ENCODE results near the gene TPST2.

The TPST2 gene

DNA sequence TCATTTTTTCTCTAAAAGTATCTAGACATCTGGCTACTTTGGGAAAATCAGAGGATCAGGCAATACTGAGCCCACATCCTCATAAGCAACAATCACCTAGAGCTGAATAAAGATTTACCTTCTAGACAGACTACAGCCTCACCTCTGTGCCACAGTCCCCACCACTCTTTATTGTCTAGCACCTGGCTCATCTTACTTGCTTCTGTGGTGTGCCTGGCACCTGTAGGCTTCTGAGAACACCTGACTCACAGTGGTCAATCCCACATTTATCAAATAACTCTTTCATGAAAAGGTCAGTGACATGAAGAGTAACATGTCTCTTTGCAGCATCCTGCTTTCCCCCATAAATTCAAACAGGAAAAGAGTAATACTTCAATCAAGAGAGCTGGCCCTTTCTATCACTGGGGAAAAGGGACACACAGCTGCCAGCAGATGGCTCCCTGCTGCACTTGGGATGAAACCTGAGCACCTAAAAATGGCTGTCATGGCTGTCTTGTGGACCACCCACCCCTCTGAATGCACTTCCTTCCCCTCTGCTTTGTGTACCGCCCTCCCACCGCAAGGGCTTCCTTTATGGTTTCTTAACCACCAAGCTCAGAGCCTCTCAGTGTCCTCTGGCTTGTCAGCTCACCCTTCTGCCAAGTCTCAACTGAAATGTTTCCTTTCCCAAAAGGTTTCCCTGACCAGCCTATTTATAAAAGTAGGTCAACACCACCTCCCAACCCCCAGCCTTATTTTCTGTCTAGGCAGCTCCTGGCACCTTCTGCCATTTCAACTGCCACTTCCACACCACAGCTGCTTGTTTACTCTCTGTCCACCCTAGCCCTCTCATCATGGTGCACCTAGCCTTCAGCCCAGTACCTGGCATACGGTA, 87.0 kb downstream of the TPST2 start:
- peak; percentile 94 for DNase-seq
- TF ChIP-seq EZH2 (IDR thresholded peaks at IDR 0.05; ENCODE audit: borderline replicate concordance, low read depth, low read length, severe bottlenecking): no peak
- TF ChIP-seq, protein P1, sequence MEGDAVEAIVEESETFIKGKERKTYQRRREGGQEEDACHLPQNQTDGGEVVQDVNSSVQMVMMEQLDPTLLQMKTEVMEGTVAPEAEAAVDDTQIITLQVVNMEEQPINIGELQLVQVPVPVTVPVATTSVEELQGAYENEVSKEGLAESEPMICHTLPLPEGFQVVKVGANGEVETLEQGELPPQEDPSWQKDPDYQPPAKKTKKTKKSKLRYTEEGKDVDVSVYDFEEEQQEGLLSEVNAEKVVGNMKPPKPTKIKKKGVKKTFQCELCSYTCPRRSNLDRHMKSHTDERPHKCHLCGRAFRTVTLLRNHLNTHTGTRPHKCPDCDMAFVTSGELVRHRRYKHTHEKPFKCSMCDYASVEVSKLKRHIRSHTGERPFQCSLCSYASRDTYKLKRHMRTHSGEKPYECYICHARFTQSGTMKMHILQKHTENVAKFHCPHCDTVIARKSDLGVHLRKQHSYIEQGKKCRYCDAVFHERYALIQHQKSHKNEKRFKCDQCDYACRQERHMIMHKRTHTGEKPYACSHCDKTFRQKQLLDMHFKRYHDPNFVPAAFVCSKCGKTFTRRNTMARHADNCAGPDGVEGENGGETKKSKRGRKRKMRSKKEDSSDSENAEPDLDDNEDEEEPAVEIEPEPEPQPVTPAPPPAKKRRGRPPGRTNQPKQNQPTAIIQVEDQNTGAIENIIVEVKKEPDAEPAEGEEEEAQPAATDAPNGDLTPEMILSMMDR (IDR thresholded peaks at IDR 0.05; ENCODE audit: borderline replicate concordance, extremely low read depth, low read length, poor library complexity, severe bottlenecking): peak; percentile 95
- peak overlapping the region; percentile 48 for H3K4me2 ChIP-seq (ENCODE audit: insufficient read depth, low read length)
- H3K27me3 ChIP-seq (ENCODE audit: insufficient read depth, low read length, poor library complexity): no peaks in the 10 kb centered on the region
- no peaks in the 10 kb centered on the region for H4K20me1 ChIP-seq (ENCODE audit: insufficient read depth, low read length)
- 0 out of 2 replicates have a peak, but pooled peaks cover 3% of the 10 kb centered on the region for H3K79me2 ChIP-seq (ENCODE audit: insufficient read depth, low read length)
- peaks cover 85% of the 10 kb centered on the region for H3K36me3 ChIP-seq (ENCODE audit: insufficient read depth, low read length)
- peak overlapping the region; percentile 42 for H2AFZ ChIP-seq (ENCODE audit: low read depth, low read length)
- peak overlapping the region in 1 of 2 experiments; percentile 10; a peak in 2 of 4 replicates for H3K4me3 ChIP-seq (ENCODE audit: low read depth in 1 of 2, low read length in 2 of 2)
- H3K9ac ChIP-seq (ENCODE audit: low read depth, low read length): peak overlapping the region; percentile 34
- H3K4me1 ChIP-seq (ENCODE audit: insufficient read depth, low read length): peaks cover 37% of the 10 kb centered on the region
- H3K27ac ChIP-seq (ENCODE audit: low read length): peak overlapping the region; percentile 88
- ATAC-seq (ENCODE audit: insufficient read depth, low read depth): peak; percentile 99
- H3K9me3 ChIP-seq (ENCODE audit: insufficient read depth, low read length, severe bottlenecking): no peaks in the 10 kb centered on the region

DNA sequence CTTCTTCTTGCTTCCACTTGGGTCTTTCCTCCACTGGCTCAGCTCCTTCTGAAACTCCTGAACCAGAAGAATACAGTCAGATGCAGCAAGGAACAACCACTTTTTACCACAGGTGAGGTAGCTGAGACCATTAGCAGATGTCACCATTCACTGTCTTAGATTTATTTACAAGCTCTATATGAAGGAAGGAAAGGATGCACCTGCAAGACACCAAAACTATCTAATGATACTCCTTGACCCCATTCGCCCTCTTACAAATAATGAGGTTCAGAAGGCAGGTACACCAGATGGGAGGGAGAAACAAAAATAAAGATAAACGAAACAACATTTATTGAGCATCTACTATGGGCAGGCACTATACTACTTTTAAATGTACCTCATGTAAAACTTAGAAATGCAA, 87.9 kb downstream of the TPST2 start:
- Histone ChIP-seq H3K9me3 (ENCODE audit: insufficient read depth, low read length, severe bottlenecking) (no peaks in the 10 kb centered on the region), H3K4me2 (ENCODE audit: insufficient read depth, low read length) (no peak overlapping the region), H3K27ac (ENCODE audit: low read length) (no peak overlapping the region), H2AFZ (ENCODE audit: low read depth, low read length) (no peak overlapping the region), H3K79me2 (ENCODE audit: insufficient read depth, low read length) (0 out of 2 replicates have a peak, but pooled peaks cover 3% of the 10 kb centered on the region), H3K4me3 (ENCODE audit: low read depth in 1 of 2, low read length in 2 of 2) (no peak overlapping the region), H4K20me1 (ENCODE audit: insufficient read depth, low read length) (peaks cover 4% of the 10 kb centered on the region; the same call in 1 of the 2 replicates), H3K9ac (ENCODE audit: low read depth, low read length) (no peak overlapping the region), H3K27me3 (ENCODE audit: insufficient read depth, low read length, poor library complexity) (no peaks in the 10 kb centered on the region), H3K36me3 (ENCODE audit: insufficient read depth, low read length) (peaks cover 88% of the 10 kb centered on the region), H3K4me1 (ENCODE audit: insufficient read depth, low read length) (peaks cover 37% of the 10 kb centered on the region)
- ATAC-seq (ENCODE audit: insufficient read depth, low read depth) (no peak), DNase-seq (no peak)
- TF ChIP-seq, protein P1 (IDR thresholded peaks at IDR 0.05; ENCODE audit: borderline replicate concordance, extremely low read depth, low read length, poor library complexity, severe bottlenecking): no peak
- no peak for TF ChIP-seq EZH2 (IDR thresholded peaks at IDR 0.05; ENCODE audit: borderline replicate concordance, low read depth, low read length, severe bottlenecking)

DNA sequence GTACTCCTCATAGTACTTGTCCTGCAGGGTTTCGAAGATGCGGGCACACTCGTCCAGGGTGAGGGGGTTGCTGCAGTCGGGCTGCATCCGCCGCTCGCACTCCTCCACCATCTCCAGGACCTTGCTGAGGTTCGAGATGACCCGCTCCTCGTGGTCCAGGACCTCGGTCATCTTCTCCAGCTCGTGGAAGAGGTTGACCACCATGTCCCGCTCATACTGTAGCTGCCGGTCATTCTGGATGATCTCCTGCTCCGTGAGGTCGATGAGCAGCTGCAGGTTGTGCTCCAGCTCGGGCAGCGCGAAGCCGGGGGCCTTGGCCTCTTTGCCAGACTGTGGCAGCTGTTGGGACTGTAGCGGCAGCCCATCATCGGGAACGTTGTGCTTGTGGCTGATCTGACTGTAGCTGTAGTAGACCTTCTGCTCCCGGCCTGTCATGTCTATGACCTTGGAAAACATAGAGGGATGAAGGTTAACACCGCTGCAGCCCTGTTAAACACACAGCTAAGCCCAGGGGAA, 90.7 kb downstream of the TPST2 start:
- H3K27me3 ChIP-seq (ENCODE audit: insufficient read depth, low read length, poor library complexity): no peaks in the 10 kb centered on the region
- H3K36me3 ChIP-seq (ENCODE audit: insufficient read depth, low read length): peaks cover 87% of the 10 kb centered on the region

More for the DNA sequence above, 90.7 kb downstream of the TPST2 start:
- H3K4me1 ChIP-seq (ENCODE audit: insufficient read depth, low read length): peaks cover 20% of the 10 kb centered on the region
- H3K9me3 ChIP-seq (ENCODE audit: insufficient read depth, low read length, severe bottlenecking): no peaks in the 10 kb centered on the region
- no peak overlapping the region for H3K4me2 ChIP-seq (ENCODE audit: insufficient read depth, low read length)
- H2AFZ ChIP-seq (ENCODE audit: low read depth, low read length): no peak overlapping the region
- no peak overlapping the region for H3K4me3 ChIP-seq (ENCODE audit: low read depth in 1 of 2, low read length in 2 of 2)
- DNase-seq: no peak
- no peak overlapping the region for H3K9ac ChIP-seq (ENCODE audit: low read depth, low read length)
- H3K27ac ChIP-seq (ENCODE audit: low read length): no peak overlapping the region
- H3K79me2 ChIP-seq (ENCODE audit: insufficient read depth, low read length): peaks cover 3% of the 10 kb centered on the region; the same call in 1 of the 2 replicates
- TF ChIP-seq, protein P1 (IDR thresholded peaks at IDR 0.05; ENCODE audit: borderline replicate concordance, extremely low read depth, low read length, poor library complexity, severe bottlenecking): no peak
- TF ChIP-seq EZH2 (IDR thresholded peaks at IDR 0.05; ENCODE audit: borderline replicate concordance, low read depth, low read length, severe bottlenecking): no peak
- H4K20me1 ChIP-seq (ENCODE audit: insufficient read depth, low read length): peaks cover 10% of the 10 kb centered on the region; the same call in 1 of the 2 replicates
- no peak for ATAC-seq (ENCODE audit: insufficient read depth, low read depth)
